Measurements from ENCODE around the gene C6orf118. TPM values are rescaled to one million over a fixed set of nuclear protein-coding genes. Genes with fewer than 3 reads are reported as not detected.
A peak's percentile ranks its signal among the peaks of the same experiment; 100 is the strongest.

The C6orf118 gene
- 0.54 and 1.8 TPM in 2 replicates for polyA plus RNA-seq (2014; cell fraction: cytosol; rRNA removed)
- 1.9 and 4.3 TPM in 2 replicates for polyA plus RNA-seq (2014; cell fraction: nucleus; rRNA removed)

DNA sequence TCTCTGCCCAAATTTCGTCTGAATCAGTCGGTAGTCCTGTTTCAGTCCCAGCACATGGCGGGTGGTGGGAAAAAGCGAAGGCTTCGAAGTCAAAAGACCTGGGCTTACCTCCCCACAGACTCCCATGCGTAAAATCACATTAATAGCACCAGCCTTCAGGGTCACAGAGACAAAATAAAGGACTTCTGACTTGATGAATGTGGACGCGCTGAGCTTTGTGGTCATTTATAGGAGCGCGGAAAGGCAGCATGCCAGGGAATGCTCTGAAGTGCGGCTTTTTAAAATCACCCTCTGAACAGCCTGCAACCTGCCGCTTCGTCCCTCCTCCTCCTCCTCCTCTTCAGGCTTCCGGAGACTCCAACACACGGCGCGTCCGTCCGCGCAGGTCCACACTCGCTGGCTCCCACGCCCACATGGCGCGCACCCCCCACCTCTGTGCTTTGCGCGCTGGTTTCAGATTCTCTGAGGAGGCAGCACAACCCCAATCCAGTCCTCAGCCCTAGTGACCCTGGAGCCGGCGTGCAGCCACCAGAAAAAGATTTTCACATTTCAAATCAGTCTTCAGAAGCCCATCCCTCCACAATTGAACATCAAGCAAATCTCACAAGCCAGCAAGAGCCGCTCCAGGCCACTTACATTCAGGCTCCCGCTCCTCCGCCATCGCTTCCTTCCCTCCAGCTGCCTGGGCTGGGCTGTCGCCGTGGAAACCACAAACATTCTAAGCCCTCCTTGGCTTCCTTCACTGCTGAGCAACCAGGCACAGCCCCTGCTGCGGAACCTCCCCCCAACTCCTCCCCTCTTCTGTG lies at the start of gene C6orf118:
Gene C6orf118 (minus strand): TSS at position 680 of the 806 bp plus-strand sequence. CDS start 19 bp downstream, at position 661.
- peak; percentile 84 for DNase-seq (ENCODE audit: low spot score)

DNA sequence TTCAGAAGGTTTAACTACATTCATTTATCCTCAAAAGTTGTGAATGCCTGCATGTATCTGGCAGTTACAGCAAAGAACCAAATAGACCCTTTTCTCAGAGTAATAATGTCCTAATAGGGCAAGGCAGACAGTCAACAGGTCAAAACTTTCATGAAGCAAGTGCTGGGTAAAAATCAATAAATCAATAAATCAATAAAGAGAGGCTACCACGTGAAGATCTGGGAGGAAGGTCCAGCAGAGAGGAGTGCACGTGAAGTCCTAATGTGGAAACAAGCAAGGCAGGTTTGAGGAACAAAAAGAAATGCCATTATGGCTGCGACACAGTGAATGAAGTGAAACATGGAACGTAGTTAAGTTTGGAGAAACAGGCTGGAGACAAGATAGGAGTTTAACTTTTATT lies 36.3 kb upstream of the C6orf118 start:
- no peak for DNase-seq (ENCODE audit: low spot score)

- DNase-seq (ENCODE audit: low spot score), result no peak
These were observed 31.1 kb upstream of the C6orf118 start for GRCh38 chr6:165340532-165340931.

GRCh38 chr6:165325609-165326008 lies 16.2 kb upstream of the C6orf118 start:
- no peak for DNase-seq (ENCODE audit: low spot score)

DNA sequence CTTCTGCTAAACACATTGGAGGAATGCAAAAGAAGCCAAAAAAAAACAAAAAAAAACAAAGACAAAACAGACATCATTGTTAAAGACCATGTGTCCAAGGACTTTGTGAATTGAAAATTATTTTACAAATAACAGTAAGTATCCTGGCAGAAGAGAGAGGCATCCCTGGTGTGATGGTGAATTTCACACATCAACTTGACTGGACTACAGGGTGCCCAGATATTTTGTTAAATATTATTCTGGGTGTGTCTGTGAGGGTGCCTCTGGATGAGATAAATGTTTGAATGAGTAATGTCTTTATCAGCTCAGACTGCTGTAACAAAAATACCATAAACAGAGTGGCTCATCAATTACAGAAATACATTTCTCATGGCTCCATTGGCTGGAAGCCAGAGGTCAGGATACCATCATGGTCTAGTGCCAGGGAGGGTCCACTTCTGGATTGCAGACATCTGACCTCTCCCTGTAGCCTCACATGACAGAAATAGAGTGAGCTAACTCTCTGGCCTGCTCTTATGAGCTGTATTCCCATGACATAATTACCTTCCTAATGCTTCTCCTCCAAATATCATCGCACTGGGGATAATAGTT lies 12.2 kb upstream of the C6orf118 start:
- no peak for DNase-seq (ENCODE audit: low spot score)

GRCh38 chr6:165321150-165321549 lies 11.7 kb upstream of the C6orf118 start:
- DNase-seq (ENCODE audit: low spot score), result no peak

- no peak for DNase-seq (ENCODE audit: low spot score)
These were observed 8.3 kb upstream of the C6orf118 start for GRCh38 chr6:165317723-165318122.

- DNase-seq (ENCODE audit: low spot score), result no peak
These were observed 2.5 kb downstream of the C6orf118 start for GRCh38 chr6:165306955-165307354.

- no peak for DNase-seq (ENCODE audit: low spot score)
These were observed 7.8 kb downstream of the C6orf118 start for GRCh38 chr6:165301372-165302246.

GRCh38 chr6:165300422-165300936 lies 8.9 kb downstream of the C6orf118 start:
- DNase-seq (ENCODE audit: low spot score), result no peak

DNA sequence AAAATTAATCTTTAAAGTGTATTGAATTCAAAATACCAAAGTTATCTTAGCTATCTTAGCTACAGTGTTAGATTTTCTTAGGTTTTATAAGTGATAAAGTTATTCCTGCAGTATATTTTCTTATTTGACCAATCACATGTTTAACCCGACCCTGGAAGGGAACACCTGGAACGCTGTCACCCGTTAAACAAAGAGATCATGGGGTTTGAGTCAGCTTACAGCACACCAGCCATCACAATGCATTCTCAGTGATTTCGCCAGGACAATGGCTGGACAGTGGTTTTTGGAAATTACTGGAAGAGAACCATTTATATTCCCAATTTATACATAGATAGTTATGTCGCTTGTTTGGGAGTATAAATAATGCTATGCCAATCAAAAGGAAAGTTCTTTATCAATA lies 10.5 kb downstream of the C6orf118 start:
- DNase-seq (ENCODE audit: low spot score), result no peak

DNA sequence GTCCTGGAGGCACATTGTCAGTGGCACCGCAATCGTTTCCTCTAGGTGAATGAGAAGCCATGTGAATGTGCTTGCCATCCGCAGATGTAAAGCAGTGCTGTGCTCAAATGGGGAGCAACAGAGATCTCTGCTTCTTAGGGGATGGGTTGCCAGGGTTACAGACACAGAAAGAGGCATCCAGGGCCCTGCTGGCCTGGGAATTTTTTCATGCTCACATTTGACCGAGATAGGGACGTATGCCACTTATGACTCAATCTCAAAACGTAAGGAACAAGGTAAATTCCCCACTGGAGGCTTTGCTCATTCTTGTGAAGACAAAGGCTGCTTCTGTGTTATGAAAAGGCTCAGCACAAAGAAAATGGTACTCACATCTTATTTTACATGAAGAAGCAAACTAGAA lies 11.0 kb downstream of the C6orf118 start:
- DNase-seq (ENCODE audit: low spot score), result no peak

GRCh38 chr6:165292657-165293056 lies 16.7 kb downstream of the C6orf118 start:
- no peak for DNase-seq (ENCODE audit: low spot score)

GRCh38 chr6:165274611-165275010 lies 34.8 kb downstream of the C6orf118 start:
- no peak for DNase-seq (ENCODE audit: low spot score)

- DNase-seq (ENCODE audit: low spot score), result peak; percentile 6
These were observed 36.8 kb downstream of the C6orf118 start for GRCh38 chr6:165272585-165272984.

DNA sequence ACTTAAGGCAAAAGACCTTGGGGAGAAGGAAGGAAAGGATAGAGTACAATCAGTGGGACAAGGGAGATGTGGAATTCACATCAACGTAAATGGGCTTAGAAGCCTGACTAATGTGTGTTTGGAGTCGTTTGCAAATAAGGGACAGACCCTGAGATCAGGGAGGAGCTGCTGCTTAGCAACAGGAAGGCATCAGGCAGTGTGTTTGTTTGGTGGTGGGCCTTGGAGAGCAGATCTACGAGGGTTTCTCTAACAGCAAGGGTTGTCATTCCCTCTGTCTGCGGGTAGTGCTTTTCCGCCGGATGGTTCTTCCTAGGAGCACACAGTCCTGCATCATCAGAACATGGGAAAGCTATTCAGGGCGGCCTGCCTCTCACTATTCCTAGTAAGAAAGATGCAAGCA lies 40.4 kb downstream of the C6orf118 start:
- no peak for DNase-seq (ENCODE audit: low spot score)

DNA sequence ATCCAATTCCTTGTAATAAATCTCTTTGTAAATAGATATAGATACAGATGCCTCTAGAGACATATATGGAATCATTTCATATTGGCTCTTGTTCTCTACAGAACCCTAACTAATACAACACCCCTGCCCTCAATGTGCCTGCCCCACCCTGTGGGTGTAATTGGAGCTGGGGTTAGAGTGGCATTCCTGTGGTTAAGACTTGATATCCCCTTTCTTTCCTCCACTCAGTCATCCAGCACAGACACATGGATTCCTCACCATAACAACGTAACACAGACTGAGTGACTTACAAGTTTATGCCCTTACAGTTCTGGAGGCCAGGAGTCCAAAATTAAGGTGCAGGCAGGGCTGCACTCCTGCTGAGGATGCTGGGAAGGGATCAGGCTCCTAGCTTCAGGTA lies 42.8 kb downstream of the C6orf118 start:
- no peak for DNase-seq (ENCODE audit: low spot score)

DNA sequence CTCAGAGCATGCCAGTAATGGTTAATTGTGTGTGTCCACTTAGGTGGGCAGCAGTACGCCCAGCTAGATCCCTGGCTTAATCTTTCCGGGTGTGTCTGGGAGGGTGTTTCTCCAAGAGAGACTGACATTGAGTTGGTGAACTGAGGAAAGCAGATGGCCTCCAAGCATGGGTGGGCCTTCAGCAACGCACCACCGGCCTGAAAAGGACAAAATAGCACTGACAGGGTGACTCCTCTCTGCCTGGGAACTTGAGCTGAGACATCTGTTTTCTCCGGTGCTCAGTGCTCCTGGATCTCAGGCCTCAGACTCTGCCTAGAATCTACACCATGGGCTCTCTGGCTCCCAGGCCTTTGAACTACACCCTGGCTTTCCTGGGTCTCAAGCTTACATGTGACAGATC lies 43.2 kb downstream of the C6orf118 start:
- no peak for DNase-seq (ENCODE audit: low spot score)

GRCh38 chr6:165260462-165260861 lies 48.9 kb downstream of the C6orf118 start:
- DNase-seq (ENCODE audit: low spot score), result no peak

DNA sequence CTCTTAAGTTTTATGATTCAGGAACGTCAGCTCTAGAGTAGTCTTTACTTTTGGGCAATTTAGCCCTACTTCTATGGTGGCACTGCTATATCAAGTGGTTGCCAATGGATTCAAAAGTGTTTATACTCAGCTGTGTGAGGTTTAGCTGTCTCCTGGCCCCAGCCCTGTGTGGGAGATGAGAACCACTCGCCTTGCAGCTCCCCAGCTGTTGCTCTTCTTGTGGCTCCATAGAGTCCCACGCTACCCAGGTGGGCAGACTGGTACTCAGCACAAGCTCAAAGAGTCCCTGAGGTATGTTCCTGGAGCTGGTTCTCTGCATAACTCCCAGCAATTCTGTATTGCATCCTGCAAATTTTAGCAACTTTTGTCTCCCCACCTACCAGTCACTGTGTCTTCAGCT lies 59.6 kb downstream of the C6orf118 start:
- no peak for DNase-seq (ENCODE audit: low spot score)

DNA sequence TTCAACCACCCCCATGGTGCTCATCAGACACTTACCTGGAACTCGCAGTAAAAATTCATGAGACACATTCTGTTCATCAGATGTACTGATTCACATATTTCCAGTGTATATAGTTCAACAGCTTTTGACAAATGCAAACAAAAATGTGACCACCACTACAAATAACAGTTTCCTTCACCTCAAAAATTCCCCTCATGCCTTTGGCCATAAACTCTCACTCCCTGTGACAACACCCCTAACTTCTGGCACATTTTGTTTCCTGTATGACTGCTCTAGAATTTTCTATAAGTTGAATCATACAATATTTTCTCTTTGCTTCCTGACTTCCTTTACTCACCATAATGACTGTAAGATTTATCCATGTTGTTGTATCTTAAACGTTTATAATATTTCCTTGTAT lies 63.7 kb downstream of the C6orf118 start:
- DNase-seq (ENCODE audit: low spot score), result no peak

DNA sequence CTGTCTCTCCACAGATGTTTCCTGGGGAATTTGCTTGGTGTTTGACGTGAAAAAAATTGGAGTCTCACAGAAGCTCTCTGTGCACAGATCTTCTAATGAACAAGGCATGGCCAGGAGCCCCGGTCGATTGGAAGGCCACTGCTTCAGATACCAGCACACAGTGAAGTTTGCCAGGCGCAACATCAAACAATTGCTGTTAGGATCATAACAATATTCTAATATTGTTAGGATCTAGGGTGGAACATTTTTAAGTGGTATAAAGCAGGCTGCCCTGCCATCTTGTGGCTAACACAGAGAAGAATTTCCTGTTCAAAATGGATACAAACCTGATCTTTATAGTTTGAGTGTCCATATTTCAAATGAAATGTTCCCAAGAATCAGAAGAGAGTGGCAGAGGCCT lies 64.1 kb downstream of the C6orf118 start:
- DNase-seq (ENCODE audit: low spot score), result peak; percentile 29

All from SK-N-DZ (cell line).